AG09309 (cell line): Measurements from ENCODE around the gene DNAH17.

ENCODE experiments used
- DNase-seq: peaks from one replicate; pipeline ENCODE4 v3.0.0-alpha.2; 2010; ENCODE audit warnings: low read depth
- H3K4me3 ChIP-seq: 2 replicates; pipeline ENCODE4 v1.5.1; 2011; ENCODE audit warnings: mild to moderate bottlenecking, low read depth, low read length, moderate library complexity; ENCODE audit not compliant: control insufficient read depth
- TF ChIP-seq, protein P1 (sequence below): IDR thresholded peaks from 2 replicates; pipeline ENCODE4 v1.5.1; 2011; ENCODE audit warnings: mild to moderate bottlenecking, low read depth, low read length, inconsistent platforms; ENCODE audit not compliant: insufficient read depth, control insufficient read depth; ENCODE audit errors: missing control alignments

Gene DNAH17

DNA sequence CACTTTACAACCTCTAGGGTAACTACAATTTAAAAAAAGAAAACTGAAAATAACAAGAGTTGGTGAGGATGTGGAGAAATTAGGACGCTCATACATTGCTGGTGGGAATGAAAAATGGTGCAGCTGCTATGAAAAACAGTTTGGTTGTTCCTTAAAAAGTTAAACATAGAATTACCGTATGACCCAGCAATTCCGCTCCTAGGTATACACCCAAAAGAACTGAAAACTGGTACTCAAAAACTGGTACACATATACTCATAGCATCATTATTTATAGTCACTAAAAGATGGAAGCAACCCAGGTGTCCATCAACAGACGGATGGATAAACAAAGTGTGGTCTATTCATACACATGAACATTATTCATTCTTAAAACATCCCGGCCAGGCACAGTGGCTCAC, 42.9 kb upstream of the DNAH17 start:
- no peak for DNase-seq

DNA sequence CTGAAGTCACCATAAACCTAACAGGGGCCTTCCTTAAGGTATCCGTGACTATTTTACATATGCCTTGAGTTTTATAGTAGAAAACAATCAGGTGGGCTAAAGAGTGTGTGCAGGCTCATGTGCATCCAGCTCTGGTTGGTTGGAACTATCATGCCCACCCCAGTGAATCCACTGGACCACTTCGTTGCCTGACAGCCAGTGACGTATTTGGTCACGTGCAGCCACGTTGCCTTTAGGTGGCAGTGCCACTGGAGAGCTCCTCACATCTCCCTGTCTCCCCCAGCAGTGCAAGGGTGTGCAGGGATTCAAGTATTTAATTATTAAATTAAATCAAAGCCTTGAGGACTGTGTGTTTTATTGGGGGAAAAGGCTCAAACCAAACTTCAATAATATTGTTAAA, 42.1 kb upstream of the DNAH17 start:
- TF ChIP-seq, protein P1, sequence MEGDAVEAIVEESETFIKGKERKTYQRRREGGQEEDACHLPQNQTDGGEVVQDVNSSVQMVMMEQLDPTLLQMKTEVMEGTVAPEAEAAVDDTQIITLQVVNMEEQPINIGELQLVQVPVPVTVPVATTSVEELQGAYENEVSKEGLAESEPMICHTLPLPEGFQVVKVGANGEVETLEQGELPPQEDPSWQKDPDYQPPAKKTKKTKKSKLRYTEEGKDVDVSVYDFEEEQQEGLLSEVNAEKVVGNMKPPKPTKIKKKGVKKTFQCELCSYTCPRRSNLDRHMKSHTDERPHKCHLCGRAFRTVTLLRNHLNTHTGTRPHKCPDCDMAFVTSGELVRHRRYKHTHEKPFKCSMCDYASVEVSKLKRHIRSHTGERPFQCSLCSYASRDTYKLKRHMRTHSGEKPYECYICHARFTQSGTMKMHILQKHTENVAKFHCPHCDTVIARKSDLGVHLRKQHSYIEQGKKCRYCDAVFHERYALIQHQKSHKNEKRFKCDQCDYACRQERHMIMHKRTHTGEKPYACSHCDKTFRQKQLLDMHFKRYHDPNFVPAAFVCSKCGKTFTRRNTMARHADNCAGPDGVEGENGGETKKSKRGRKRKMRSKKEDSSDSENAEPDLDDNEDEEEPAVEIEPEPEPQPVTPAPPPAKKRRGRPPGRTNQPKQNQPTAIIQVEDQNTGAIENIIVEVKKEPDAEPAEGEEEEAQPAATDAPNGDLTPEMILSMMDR: no peak
- no peak overlapping the region for H3K4me3 ChIP-seq

More for the DNA sequence above, 42.9 kb upstream of the DNAH17 start:
- H3K4me3 ChIP-seq: no peak overlapping the region
- TF ChIP-seq, protein P1: no peak

DNA sequence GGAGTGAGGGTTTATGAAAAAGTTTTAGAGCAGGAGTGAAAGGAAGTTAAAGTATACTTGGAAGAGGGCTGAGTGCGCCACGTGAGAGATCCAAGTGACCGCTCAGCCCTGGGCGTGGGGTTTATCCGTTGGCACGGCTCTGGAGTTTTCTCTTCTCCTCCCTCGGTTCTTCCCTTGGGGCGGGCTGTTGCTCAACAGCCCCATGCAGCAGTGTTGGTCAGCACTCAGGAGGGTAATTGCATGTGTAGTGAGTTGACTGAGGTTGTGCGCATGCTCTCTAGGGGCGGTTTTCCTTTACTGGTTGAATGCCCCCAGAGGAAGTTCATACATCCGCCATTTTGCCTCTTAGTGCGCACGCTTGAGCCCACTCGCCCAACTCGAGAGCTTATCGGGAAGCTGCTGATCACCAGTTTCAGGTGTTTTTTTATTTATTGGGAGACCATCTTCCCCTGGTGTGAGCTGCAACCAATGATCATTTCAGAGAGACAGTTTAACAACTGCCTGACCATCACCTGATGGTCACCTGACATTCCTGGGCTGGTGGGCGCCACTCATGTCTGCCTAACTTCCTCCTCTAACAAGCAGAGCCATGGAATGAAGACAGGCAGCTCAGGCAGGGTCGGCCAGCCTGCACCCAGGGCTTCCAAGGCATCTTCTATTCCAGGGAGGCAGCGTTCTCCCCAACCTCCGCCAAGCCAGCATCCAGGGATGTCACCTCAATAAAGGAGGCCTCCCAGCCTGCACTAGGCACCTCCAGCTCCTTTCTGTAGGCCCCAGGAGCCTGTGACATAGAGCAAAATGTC, 41.3 kb upstream of the DNAH17 start:
- TF ChIP-seq, protein P1: no peak
- H3K4me3 ChIP-seq: no peak overlapping the region
- no peak for DNase-seq

More for the DNA sequence above, 42.1 kb upstream of the DNAH17 start:
- DNase-seq: no peak

DNA sequence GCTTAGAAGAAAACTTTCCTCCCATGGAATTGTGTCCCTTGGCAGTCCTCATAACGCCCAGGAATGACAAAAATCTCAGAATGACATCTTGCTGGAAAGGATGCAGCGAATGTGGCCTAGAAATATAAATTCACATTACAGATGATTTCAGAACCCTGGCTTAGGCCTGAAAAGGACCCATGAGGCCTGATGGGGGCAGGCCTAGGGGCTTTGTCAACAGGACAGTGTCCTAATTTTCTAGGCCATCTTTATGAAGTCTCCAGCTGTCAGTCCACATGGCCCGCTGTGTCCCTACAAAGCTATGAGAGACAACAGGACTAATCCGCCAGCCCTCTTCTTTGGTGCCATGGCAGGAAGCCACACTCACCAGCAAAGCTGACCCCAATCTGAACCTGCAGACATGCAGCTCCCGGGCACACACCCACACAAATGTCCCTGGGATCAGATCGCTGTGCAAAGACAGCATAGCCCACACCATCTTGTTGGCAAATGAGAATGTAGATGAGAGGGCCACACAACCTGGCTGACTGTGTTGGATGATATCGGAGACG, 40.4 kb upstream of the DNAH17 start:
- H3K4me3 ChIP-seq: no peak overlapping the region
- TF ChIP-seq, protein P1: no peak
- DNase-seq: no peak

DNA sequence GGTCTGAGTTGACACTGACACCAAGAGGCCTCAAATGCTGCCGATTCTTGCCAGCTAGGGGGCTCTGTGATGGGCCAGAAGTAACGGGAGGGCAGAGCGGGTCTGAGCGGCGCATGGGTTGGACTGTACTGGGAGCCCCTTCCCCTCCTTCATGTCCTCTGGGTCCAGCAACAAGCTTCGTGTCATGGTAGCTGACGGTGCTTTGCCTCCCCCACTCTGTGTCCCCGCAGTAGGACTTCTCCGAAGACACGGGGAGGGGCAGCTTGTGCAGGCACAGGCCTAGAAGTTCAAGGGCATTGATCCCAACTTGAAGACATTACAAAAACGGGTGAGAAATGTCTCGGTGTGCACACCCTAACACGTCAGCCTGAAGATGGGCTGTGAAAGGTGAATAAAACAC, 39.8 kb upstream of the DNAH17 start:
- no peak for DNase-seq
- TF ChIP-seq, protein P1: no peak
- no peak overlapping the region for H3K4me3 ChIP-seq

DNA sequence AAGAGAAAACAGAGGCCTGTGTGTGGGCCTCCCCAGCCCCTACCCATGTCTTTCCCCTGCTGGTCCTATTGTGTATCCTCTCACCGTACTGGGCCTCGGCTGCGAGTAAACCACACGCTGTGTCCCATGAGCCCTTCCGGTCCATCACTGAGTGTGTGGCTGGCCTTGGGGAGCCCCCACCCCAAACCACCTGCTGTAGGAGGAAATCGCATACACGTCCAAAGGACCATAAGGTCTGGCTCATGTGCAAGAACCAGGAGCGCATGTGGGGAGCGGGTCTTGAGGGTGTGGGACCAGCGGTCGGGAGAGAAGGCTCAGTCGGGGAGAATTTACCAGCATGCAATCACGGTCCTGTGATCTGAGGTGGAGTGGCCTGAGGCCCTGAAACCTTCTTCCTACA, 38.4 kb upstream of the DNAH17 start:
- H3K4me3 ChIP-seq: no peak overlapping the region
- no peak for DNase-seq
- TF ChIP-seq, protein P1: no peak
